Ovary (tissue), 10 donors: ENCODE measurements around the gene ATP7B. TPM values are rescaled to one million over a fixed set of nuclear protein-coding genes. Genes with fewer than 3 reads are reported as not detected.
A peak's percentile ranks its signal among the peaks of the same experiment; 100 is the strongest.

Experiments
- DNase-seq, 5 donors: peaks; one replicate each; pipeline ENCODE4 v3.0.0-alpha.2; 2019 to 2020
- H3K27ac ChIP-seq, 2 donors: fragments of 200-600 bp; one replicate each; pipeline versions ENCODE4 v1.5.1 to v1.8.0; 2019 to 2022
- H3K27me3 ChIP-seq: fragments of 200-600 bp; one replicate; pipeline ENCODE4 v1.8.0; 2022
- H3K36me3 ChIP-seq: fragments of 200-600 bp; sonication (generic); one replicate; pipeline ENCODE4 v1.5.1; 2019
- H3K4me1 ChIP-seq: one replicate; pipeline ENCODE4 v1.8.1; 2013; ENCODE audit warnings: mild to moderate bottlenecking, moderate library complexity; ENCODE audit not compliant: insufficient read depth
- H3K4me3 ChIP-seq: fragments of 200-600 bp; sonication (generic); one replicate; pipeline ENCODE4 v1.5.1; 2017
- H3K9me3 ChIP-seq, 2 donors: fragments of 200-600 bp in 1 of 2; sonication (generic) in 1 of 2; one replicate each; pipeline versions ENCODE4 v1.5.1 to v1.8.1; 2013 to 2019; ENCODE audit warnings: mild to moderate bottlenecking in 1 of 2, moderate library complexity in 1 of 2
- EP300 ChIP-seq: sonication (generic); formaldehyde crosslinking; IDR thresholded peaks from one replicate; pipeline ENCODE4 v1.6.1; 2017; ENCODE audit warnings: antibody characterized with exemption
- POLR2A ChIP-seq: fragments of 450-650 bp; IDR thresholded peaks from one replicate; pipeline ENCODE4 v1.6.1; 2017; ENCODE audit warnings: antibody characterized with exemption, mild to moderate bottlenecking, moderate library complexity
- WGBS, 3 donors: extraction: QIAGEN DNeasy Blood & Tissue Kit in 1 of 3; methylation state at CpG; one replicate each; pipeline versions ENCODE4 v1.1.5 to v1.1.7; 2013 to 2017; 5-methylcytosine and 5-hydroxymethylcytosine counted together
- intact Hi-C, 4 donors: fragments of 100-400 bp; cut with DNase I; formaldehyde crosslinking; loops; one replicate each; pipeline versions ENCODE4 v1.11.0 to v1.15.1; 2022 to 2023
- long read RNA-seq, 3 donors: library from polyadenylated mRNA in 2 of 3; unstranded in 2 of 3; transcript quantifications; one replicate each; pipeline ENCODE4 v2.0.0 and lab custom pipeline, GENCODE V29; 2021 to 2026
- polyA plus RNA-seq, 2 donors: library from polyadenylated mRNA; stranded (reverse); fragments of 200-250 nt in 1 of 2; fragments of 350-450 nt in 1 of 2; fragmentation: Illumina TruSeq in 1 of 2; extraction: RNeasy Lipid Tissue Mini Kit (QIAGEN cat#74804) in 1 of 2; gene quantifications; one replicate each; pipeline ENCODE4 v1.2.3, GENCODE V29; 2013 to 2014
- total RNA-seq, 7 donors: library from RNA; depleted of rRNA in 2 of 7; stranded (reverse); fragments of >200 nt in 2 of 7; fragmentation: NEBNext Ultra II Directional in 3 of 7; extraction: Animal tissue kit (Norgen Biotek cat#: 25700) in 3 of 7; gene quantifications; one replicate each; pipeline versions ENCODE4 v1.1.0 to v1.2.4, GENCODE V29; 2016 to 2023
- TF ChIP-seq, protein P1 (sequence below), 3 donors: fragments of 450-650 bp in 2 of 3; fragments of 200-600 bp in 1 of 3; IDR thresholded peaks; one replicate each; pipeline versions ENCODE4 v1.5.1 to v1.8.0; 2016 to 2022; ENCODE audit warnings: antibody characterized with exemption in 3 of 3, mild to moderate bottlenecking in 1 of 3
- donor health status: DM: no; HTN: no; CAD: no; lungs with moderate emphysema.
- donor health status: DM: no; HTN: no; CAD: no.
- donor health status: Bipolar disorder and iron deficiency.
- donor health status: DM: yes; HTN: yes; CAD: no.
- donor health status: DM: no; HTN: no; CAD: no.
- donor health status: DM: yes; HTN: yes; CAD: no.

The ATP7B gene
- total RNA-seq (1 to 10 TPM; 2.9 to 7.3 (median 5.1) TPM), polyA plus RNA-seq (1 to 10 TPM; 3.2 to 5.9 TPM)
- long read RNA-seq, donor 1, partial matches to known transcripts, result 2 of 3 reads
- long read RNA-seq, donor 1, other reads (novel, unspliced or antisense), result 1 of 3 reads
- long read RNA-seq, donor 2, partial matches to known transcripts, result 0 of 1 reads
- long read RNA-seq, donor 2, other reads (novel, unspliced or antisense), result 0 of 1 reads
- long read RNA-seq, donor 3, partial matches to known transcripts, result 4 of 5 reads
- long read RNA-seq, donor 3, other reads (novel, unspliced or antisense), result 1 of 5 reads

DNA sequence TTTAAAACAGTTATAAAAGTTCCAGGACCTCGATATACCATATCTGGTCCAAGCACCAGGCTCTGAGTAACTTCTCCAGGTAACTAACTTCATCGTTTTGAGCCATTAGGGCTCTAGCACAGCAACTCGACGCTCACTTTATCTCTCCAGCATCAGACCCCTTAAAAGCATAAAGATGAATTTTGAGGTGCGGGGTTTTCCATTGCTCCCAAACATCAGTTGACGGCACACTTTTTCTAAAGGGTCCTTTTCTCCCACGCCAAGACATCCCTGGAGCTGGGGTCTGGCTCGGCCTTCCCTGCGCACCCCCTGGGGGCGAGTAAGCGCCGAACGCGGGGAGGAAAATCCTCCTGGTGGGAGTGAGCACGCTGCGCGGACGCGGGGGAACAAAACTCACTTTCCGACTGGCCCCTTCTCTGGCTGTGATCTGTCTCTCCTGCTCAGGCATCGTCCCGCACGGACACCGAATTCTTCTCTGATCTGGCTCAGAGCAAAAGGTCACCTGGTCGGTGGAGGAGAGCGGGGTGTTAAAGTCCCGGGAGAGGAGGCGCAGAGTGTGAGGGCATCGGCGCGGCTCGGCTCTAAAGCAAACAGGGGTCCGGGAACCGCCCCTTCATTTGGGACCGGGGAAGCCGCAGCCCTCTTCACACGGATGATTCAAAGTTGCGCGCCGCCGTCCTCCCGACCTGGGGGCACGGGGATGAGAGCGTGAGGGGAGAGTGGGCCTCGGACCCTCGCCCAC lies at the start of gene ATP7B:
TSS of gene ATP7B (minus strand) at position 561 of the 742 bp plus-strand sequence. CDS start at position 448, 113 bp downstream.
- TF ChIP-seq EP300, result no peak
- no peak for TF ChIP-seq POLR2A
- TF ChIP-seq, protein P1, sequence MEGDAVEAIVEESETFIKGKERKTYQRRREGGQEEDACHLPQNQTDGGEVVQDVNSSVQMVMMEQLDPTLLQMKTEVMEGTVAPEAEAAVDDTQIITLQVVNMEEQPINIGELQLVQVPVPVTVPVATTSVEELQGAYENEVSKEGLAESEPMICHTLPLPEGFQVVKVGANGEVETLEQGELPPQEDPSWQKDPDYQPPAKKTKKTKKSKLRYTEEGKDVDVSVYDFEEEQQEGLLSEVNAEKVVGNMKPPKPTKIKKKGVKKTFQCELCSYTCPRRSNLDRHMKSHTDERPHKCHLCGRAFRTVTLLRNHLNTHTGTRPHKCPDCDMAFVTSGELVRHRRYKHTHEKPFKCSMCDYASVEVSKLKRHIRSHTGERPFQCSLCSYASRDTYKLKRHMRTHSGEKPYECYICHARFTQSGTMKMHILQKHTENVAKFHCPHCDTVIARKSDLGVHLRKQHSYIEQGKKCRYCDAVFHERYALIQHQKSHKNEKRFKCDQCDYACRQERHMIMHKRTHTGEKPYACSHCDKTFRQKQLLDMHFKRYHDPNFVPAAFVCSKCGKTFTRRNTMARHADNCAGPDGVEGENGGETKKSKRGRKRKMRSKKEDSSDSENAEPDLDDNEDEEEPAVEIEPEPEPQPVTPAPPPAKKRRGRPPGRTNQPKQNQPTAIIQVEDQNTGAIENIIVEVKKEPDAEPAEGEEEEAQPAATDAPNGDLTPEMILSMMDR (IDR thresholded peaks at IDR 0.05), result no peak
- H3K4me3 ChIP-seq, result peak within 1 kb of the TSS; percentile 76
- no peaks in the 10 kb centered on the region for H3K36me3 ChIP-seq
- no peaks in the 10 kb centered on the region for H3K9me3 ChIP-seq
- intact Hi-C loops, result no loop called here
- DNase-seq, result peak in 1 of 5 donors; percentile 40
- 2 to 3% (median 3%) methylated on average over 45 to 46 of the region's 46 CpGs for WGBS, 3 donors
- peaks cover 5% of the 10 kb centered on the region for H3K4me1 ChIP-seq
- peak within 1 kb of the TSS; percentile 13 to 43 for H3K27ac ChIP-seq
- H3K27me3 ChIP-seq, result no peaks in the 10 kb centered on the region

DNA sequence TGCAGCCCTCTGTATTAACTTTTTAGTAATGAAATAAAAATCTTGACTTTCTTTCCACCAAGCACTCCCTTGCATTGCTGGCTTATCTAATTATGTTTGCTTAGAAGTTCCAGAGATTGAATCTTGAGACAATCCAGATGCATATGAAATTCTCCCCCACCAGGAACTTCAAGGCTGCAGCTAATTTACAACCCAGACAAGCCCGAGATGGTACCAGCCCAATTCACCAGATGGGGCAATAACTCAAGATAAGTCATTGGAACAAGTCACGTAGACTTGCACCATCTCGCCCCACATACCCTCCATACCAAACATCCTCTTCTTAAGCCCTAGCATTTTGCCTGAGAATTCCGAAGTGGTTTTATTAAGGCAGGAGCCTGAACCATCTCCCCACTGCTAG lies 42.2 kb upstream of the ATP7B start:
- WGBS, 3 donors, result 18 to 24% (median 22%) methylated on average over 4 of the region's 4 CpGs
- no peak for TF ChIP-seq EP300
- TF ChIP-seq, protein P1 (IDR thresholded peaks at IDR 0.05), result no peak
- no peak for TF ChIP-seq POLR2A
- DNase-seq, result no peak
- Histone ChIP-seq H3K27me3 (no peaks in the 10 kb centered on the region), H3K27ac (no peak overlapping the region), H3K9me3 (no peaks in the 10 kb centered on the region), H3K4me1 (no peaks in the 10 kb centered on the region), H3K4me3 (no peak overlapping the region), H3K36me3 (no peaks in the 10 kb centered on the region)
- intact Hi-C loops, result no loop called here

DNA sequence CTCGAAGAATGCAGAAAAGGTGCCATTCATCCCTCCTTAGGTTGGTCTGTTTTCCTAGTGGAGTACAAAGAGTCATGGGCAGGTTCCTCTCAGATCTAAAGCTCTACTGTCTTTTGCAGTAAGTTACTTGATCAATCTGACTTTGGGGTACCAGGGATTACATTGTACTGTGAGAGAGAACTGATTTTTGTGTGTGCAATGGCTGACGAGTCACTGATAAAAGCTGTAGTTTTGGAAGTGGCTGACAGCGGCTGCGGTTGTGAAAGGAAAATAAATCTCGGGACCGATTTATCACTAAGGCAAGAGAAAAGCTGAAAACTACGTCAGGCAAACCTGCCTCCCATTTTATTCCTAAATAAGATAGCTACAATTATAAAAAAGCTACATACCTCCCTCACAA lies 40.1 kb upstream of the ATP7B start:
- TF ChIP-seq POLR2A (no peak), EP300 (no peak)
- TF ChIP-seq, protein P1 (IDR thresholded peaks at IDR 0.05), result no peak
- 13 to 27% (median 26%) methylated on average over 7 of the region's 7 CpGs for WGBS, 3 donors
- intact Hi-C loops, result no loop called here

DNA sequence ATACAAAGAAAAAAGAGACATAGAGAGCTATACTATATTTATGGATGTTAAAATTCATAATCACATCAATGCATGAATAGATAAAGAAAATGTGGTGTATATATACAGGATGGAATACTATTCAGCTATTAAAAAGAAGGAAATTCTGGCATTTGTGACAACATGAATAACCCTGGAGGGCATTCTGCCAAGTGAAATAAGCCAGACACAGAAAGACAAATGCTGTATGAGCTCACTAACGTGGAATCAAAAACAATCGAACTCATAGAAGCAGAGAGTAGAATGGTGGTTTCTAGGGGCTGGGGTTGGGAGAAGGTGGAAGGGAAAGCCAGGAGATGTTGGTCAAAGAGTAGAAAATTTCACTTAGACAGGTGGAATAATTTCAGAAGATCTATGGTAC lies 37.3 kb upstream of the ATP7B start:
- 73 to 79% (median 78%) methylated on average over 2 of the region's 2 CpGs for WGBS, 3 donors
- no peak overlapping the region for H3K27ac ChIP-seq
- intact Hi-C loops, result no loop called here

More for the DNA sequence above, 40.1 kb upstream of the ATP7B start:
- H3K9me3 ChIP-seq, result no peaks in the 10 kb centered on the region
- H3K36me3 ChIP-seq, result no peaks in the 10 kb centered on the region
- no peak for DNase-seq
- no peak overlapping the region for H3K4me3 ChIP-seq
- no peaks in the 10 kb centered on the region for H3K27me3 ChIP-seq
- no peaks in the 10 kb centered on the region for H3K4me1 ChIP-seq
- H3K27ac ChIP-seq, result no peak overlapping the region

More for the DNA sequence above, 37.3 kb upstream of the ATP7B start:
- Histone ChIP-seq H3K36me3 (no peaks in the 10 kb centered on the region), H3K4me3 (no peak overlapping the region), H3K27me3 (no peaks in the 10 kb centered on the region), H3K4me1 (no peaks in the 10 kb centered on the region), H3K9me3 (no peaks in the 10 kb centered on the region)
- TF ChIP-seq EP300, result no peak
- TF ChIP-seq POLR2A, result no peak
- TF ChIP-seq, protein P1 (IDR thresholded peaks at IDR 0.05), result no peak
- no peak for DNase-seq
